Diencephalon (tissue), 1 donor: Measurements from ENCODE around the gene ANXA9. TPM values are rescaled to one million over a fixed set of nuclear protein-coding genes. Genes with fewer than 3 reads are reported as not detected.

ENCODE experiments used
- small RNA-seq: library from RNA; depleted of rRNA; stranded (forward); fragments of <200 nt; gene quantifications from one replicate; pipeline ENCODE3, GENCODE V24; 2014
- total RNA-seq: library from RNA; depleted of rRNA; stranded (reverse); fragments of >200 nt; gene quantifications from one replicate; pipeline ENCODE4 v1.2.3, GENCODE V29; 2014

Gene ANXA9
- not detected for total RNA-seq

GRCh38 chr1:150981805-150982712, at the start of gene ANXA9:
TSS of gene ANXA9 (plus strand) at chr1:150982292. CDS start at chr1:150983106, 814 bp downstream.

DNA sequence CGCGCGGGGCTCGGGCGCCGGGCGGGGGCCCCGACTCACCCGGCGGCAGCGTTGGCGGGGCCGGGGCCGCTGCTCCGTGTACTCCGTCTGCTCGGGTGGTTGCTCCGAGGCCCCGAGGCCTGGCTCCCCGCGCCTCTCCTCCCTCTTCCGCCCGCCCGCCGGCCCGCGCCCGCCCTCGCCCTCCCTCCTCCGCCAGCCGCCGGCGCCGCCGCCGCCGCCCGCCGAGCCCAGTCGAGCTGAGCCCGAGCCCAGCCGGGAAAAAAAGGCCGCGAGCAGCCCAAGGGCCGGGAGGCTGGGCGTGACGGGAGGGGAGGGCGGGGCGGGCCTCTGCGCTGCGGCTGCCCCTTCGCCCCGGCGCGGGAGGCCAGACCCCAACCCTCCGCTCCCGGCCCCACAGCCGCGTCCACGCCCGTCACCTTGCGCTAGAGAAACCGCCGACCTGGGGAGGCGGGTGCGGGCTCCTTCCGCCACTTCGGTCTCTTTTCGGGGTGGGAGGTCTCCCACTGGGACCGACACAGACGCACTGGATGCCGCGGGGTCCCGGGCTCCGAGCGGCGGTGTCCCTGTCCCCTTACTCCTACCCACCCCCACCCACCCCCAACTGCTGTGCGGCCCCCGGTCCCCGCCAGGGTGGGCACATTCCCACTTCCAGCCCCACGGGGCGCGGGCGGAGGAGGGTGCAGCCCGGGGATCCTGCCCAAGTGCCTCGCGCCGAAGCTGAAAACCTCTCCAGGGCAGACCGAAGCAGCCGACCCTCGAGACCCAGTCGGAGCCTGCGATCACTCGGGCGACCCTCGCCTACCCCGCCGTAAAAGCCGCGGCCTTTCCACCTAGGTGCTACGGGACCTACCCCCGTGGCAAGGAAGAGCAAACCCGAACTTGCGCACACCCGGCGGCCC, 7.3 kb upstream of the ANXA9 start, which contains the start of gene CERS2:
CERS2 (minus strand) TSS at position 256 of the 899 bp plus-strand sequence. CDS start 5,745 bp downstream, outside the sequence.

GRCh38 chr1:151006327-151007052, 24.4 kb downstream of the ANXA9 start, which contains the start of gene MINDY1:
TSS of gene MINDY1 (minus strand) at chr1:151006902. CDS start at chr1:151002617, 4,285 bp downstream.

DNA sequence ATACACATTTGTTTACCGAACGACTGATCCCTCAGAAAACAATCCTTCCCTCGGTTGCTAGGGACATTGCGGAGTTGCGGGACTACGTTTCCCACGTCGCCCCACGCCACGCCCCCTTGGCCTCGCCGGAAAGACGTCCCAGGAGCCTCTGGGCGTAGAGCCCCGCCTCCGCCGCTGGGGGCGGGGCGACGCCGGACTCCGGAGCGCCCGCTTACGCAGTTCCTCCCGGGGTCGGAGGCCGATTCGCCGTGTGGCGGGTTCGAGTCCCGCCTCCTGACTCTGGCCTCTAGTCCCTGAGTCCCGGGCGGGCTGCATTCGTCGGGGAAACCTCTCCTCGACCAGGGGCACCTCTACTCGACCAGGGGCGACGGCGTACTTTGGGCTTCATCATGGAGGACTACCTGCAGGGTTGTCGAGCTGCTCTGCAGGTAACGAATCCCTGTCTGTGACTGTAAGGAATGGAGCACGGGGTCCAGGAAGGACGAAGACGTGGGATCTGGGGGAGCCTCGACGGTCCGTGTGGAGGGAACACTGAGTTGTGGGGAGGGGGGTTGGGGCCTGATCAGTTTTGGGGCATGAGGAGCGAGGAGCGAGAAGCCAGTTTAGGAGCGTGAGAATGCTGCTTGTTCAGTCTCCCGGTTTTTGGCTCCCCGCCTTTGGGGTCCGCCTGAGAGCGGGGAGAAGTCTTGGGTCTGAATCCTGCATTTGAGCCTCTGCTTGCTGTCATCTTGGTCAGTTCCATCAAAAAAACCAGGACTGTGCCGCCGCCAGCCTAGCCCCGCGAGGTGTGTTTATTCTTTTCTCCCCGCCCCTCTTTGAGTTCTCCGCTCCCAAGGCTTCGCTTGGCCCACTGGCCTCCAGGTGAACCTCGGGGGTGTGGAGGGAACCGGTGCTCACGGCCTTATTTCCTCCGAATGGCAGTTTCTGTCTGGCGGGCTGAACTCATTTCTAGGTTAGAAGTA, 26.4 kb downstream of the ANXA9 start, which contains the start of gene PRUNE1:
PRUNE1 (plus strand) TSS at position 206 of the 962 bp plus-strand sequence; CDS start at position 390, 184 bp downstream.

GRCh38 chr1:151036356-151036755, 54.3 kb downstream of the ANXA9 start, which contains the start of gene BNIPL:
TSS of gene BNIPL (plus strand) at chr1:151036586. CDS start at chr1:151036726, 140 bp downstream.

Small RNA genes within 50 kb of the gene (small RNA-seq; reads per million reads assigned to genes)
- gene RNU6-884P: not detected

Other genes with a start within 250 kb of the ANXA9 start
- gene CTSS, start 216.5 kb upstream of the ANXA9 start, total RNA-seq: 19.8 TPM
- gene CTSK, start 174.0 kb upstream of the ANXA9 start, total RNA-seq: 5.3 TPM
- 27.5 TPM for gene ARNT, start 105.7 kb upstream of the ANXA9 start, total RNA-seq
- not detected for gene CTXND2, start 95.2 kb upstream of the ANXA9 start, total RNA-seq
- 51.0 TPM for gene SETDB1, start 55.9 kb upstream of the ANXA9 start, total RNA-seq
- gene CERS2, start 7.5 kb upstream of the ANXA9 start, total RNA-seq: 56.1 TPM
- 18.2 TPM for gene MINDY1, start 24.6 kb downstream of the ANXA9 start, total RNA-seq
- gene PRUNE1, start 26.2 kb downstream of the ANXA9 start, total RNA-seq: 25.8 TPM
- 0.23 TPM for gene BNIPL, start 54.3 kb downstream of the ANXA9 start, total RNA-seq
- gene C1orf56, start 65.5 kb downstream of the ANXA9 start, total RNA-seq: 3.0 TPM
- gene CDC42SE1, start 77.3 kb downstream of the ANXA9 start, total RNA-seq: 36.4 TPM
- 86.0 TPM for gene MLLT11, start 78.1 kb downstream of the ANXA9 start, total RNA-seq
- 12.9 TPM for gene GABPB2, start 88.5 kb downstream of the ANXA9 start, total RNA-seq
- gene SEMA6C, start 164.3 kb downstream of the ANXA9 start, total RNA-seq: 18.9 TPM
- 2.3 TPM for gene TNFAIP8L2, start 174.4 kb downstream of the ANXA9 start, total RNA-seq
- gene LYSMD1, start 183.6 kb downstream of the ANXA9 start, total RNA-seq: 18.5 TPM
- gene SCNM1, start 183.9 kb downstream of the ANXA9 start, total RNA-seq: 27.9 TPM
- not detected for gene TMOD4, start 193.7 kb downstream of the ANXA9 start, total RNA-seq
- gene VPS72, start 207.9 kb downstream of the ANXA9 start, total RNA-seq: 68.5 TPM
- gene PIP5K1A, start 216.3 kb downstream of the ANXA9 start, total RNA-seq: 58.6 TPM